Glutamatergic neuron (in vitro differentiated cells): ENCODE results near the gene JPH4. TPM values are rescaled to one million over a fixed set of nuclear protein-coding genes. Genes with fewer than 3 reads are reported as not detected.
"Not testable (repeated sequence)": the region's sequence is repeated elsewhere in the genome, so short reads cannot be mapped to it uniquely, and the experiment has no call there.

Experiments used
- DNase-seq: peaks from one replicate; pipeline ENCODE4 v3.0.0; 2022
- H3K27ac Mint-ChIP-seq: one replicate; pipeline ENCODE4 v1.8.0; 2020; ENCODE audit warnings: mild to moderate bottlenecking, mixed read lengths, inconsistent platforms; ENCODE audit not compliant: unreplicated experiment
- H3K27me3 Mint-ChIP-seq: one replicate; pipeline ENCODE4 v1.8.0; 2020; ENCODE audit warnings: mild to moderate bottlenecking, moderate library complexity, mixed read lengths, inconsistent platforms; ENCODE audit not compliant: unreplicated experiment
- H3K36me3 Mint-ChIP-seq: one replicate; pipeline ENCODE4 v1.8.0; 2020; ENCODE audit warnings: mild to moderate bottlenecking, mixed read lengths, inconsistent platforms; ENCODE audit not compliant: unreplicated experiment
- H3K4me1 Mint-ChIP-seq: one replicate; pipeline ENCODE4 v1.8.0; 2020; ENCODE audit warnings: mild to moderate bottlenecking, low read depth, mixed read lengths, inconsistent platforms; ENCODE audit not compliant: unreplicated experiment
- H3K4me3 Mint-ChIP-seq: one replicate; pipeline ENCODE4 v1.8.0; 2020; ENCODE audit warnings: mild to moderate bottlenecking, mixed read lengths, inconsistent platforms; ENCODE audit not compliant: unreplicated experiment
- H3K9me3 Mint-ChIP-seq: one replicate; pipeline ENCODE4 v1.8.0; 2020; ENCODE audit warnings: mild to moderate bottlenecking, moderate library complexity, mixed read lengths, inconsistent platforms; ENCODE audit not compliant: unreplicated experiment
- CTCF ChIP-seq: fragments of 200-600 bp; sonication (generic); IDR thresholded peaks from one replicate; pipeline ENCODE4 v1.5.0; 2021; ENCODE audit not compliant: partially characterized antibody, unreplicated experiment
- total RNA-seq: library from RNA; stranded (reverse); fragmentation: NEBNext Ultra II Directional; extraction: Animal tissue kit (Norgen Biotek cat#: 25700); gene quantifications from one replicate; pipeline ENCODE4 v1.2.1, GENCODE V29; 2021; ENCODE audit not compliant: unreplicated experiment

JPH4 gene
- total RNA-seq, 1 donor from 2014 or later = 52.7 TPM

GRCh38 chr14:23590198-23590597, 11.6 kb upstream of the JPH4 start:
- no peak overlapping the region for H3K27ac Mint-ChIP-seq
- no peak for TF ChIP-seq CTCF
- H3K27me3 Mint-ChIP-seq = peaks cover 7% of the 10 kb centered on the region
- peaks cover 6% of the 10 kb centered on the region for H3K9me3 Mint-ChIP-seq
- no peak overlapping the region for H3K4me3 Mint-ChIP-seq
- no peak for DNase-seq
- no peaks in the 10 kb centered on the region for H3K36me3 Mint-ChIP-seq
- H3K4me1 Mint-ChIP-seq = peaks cover 6% of the 10 kb centered on the region

GRCh38 chr14:23589606-23590005, 11.0 kb upstream of the JPH4 start:
- peaks cover 6% of the 10 kb centered on the region for H3K9me3 Mint-ChIP-seq
- H3K36me3 Mint-ChIP-seq = no peaks in the 10 kb centered on the region

GRCh38 chr14:23588884-23589598, 10.5 kb upstream of the JPH4 start:
- no peak overlapping the region for H3K4me3 Mint-ChIP-seq

More at GRCh38 chr14:23589606-23590005, 11.0 kb upstream of the JPH4 start:
- Mint-ChIP-seq H3K27me3 (peaks cover 7% of the 10 kb centered on the region), H3K4me3 (no peak overlapping the region), H3K27ac (no peak overlapping the region), H3K4me1 (peaks cover 6% of the 10 kb centered on the region)
- TF ChIP-seq CTCF = no peak
- no peak for DNase-seq

GRCh38 chr14:23584527-23585203, 6.1 kb upstream of the JPH4 start:
- H3K4me1 Mint-ChIP-seq, H3K27me3 Mint-ChIP-seq, H3K27ac Mint-ChIP-seq, H3K4me3 Mint-ChIP-seq, DNase-seq, H3K9me3 Mint-ChIP-seq, H3K36me3 Mint-ChIP-seq: not testable (repeated sequence)

More at GRCh38 chr14:23588884-23589598, 10.5 kb upstream of the JPH4 start:
- Mint-ChIP-seq H3K27ac (peak overlapping the region; percentile 77), H3K36me3 (no peaks in the 10 kb centered on the region), H3K4me1 (peaks cover 6% of the 10 kb centered on the region), H3K9me3 (peaks cover 6% of the 10 kb centered on the region), H3K27me3 (peaks cover 7% of the 10 kb centered on the region)
- TF ChIP-seq CTCF = peak; percentile 80
- DNase-seq = peak; percentile 94

GRCh38 chr14:23583761-23584526, 5.4 kb upstream of the JPH4 start:
- H3K27ac Mint-ChIP-seq, DNase-seq, H3K4me1 Mint-ChIP-seq, H3K27me3 Mint-ChIP-seq, H3K4me3 Mint-ChIP-seq, H3K36me3 Mint-ChIP-seq, H3K9me3 Mint-ChIP-seq: not testable (repeated sequence)
